ENCODE data around the gene TM4SF4.

TM4SF4 gene

DNA sequence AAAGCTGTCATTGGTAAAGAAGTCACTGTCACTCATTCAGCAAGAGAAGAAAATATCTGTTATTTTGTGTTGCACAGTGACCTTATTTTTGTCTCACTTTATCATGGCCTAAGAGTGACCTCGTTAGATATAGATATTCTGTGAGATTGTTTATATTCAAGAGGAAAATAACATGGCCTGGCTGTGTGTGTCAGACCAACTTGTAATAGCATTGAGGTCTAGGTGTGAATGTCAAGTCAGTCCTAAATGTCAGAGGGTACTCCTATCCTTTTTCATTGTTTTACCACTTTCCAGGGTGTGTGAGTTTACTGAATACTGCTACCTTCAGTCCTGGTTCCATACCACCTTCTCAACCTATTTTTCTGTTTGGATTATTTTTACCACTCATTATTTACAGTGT is 18.5 kb upstream of the TM4SF4 start:
- H3K4me2 ChIP-seq (ENCODE audit: low read depth, low read length), result no peak overlapping the region
- DNase-seq, result no peak
- no peak overlapping the region for H3K27ac ChIP-seq (ENCODE audit: low read length)
- H2AFZ ChIP-seq (ENCODE audit: low read length), result no peak overlapping the region
- TF ChIP-seq EZH2phosphoT487 (IDR thresholded peaks at IDR 0.05; ENCODE audit: low read length), result no peak
- TF ChIP-seq, protein P1, sequence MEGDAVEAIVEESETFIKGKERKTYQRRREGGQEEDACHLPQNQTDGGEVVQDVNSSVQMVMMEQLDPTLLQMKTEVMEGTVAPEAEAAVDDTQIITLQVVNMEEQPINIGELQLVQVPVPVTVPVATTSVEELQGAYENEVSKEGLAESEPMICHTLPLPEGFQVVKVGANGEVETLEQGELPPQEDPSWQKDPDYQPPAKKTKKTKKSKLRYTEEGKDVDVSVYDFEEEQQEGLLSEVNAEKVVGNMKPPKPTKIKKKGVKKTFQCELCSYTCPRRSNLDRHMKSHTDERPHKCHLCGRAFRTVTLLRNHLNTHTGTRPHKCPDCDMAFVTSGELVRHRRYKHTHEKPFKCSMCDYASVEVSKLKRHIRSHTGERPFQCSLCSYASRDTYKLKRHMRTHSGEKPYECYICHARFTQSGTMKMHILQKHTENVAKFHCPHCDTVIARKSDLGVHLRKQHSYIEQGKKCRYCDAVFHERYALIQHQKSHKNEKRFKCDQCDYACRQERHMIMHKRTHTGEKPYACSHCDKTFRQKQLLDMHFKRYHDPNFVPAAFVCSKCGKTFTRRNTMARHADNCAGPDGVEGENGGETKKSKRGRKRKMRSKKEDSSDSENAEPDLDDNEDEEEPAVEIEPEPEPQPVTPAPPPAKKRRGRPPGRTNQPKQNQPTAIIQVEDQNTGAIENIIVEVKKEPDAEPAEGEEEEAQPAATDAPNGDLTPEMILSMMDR (IDR thresholded peaks at IDR 0.05; ENCODE audit: low read length), result no peak
- TF ChIP-seq EZH2 (optimal IDR thresholded peaks at IDR 0.05; ENCODE audit: low read depth, low read length), result no peak
- no peaks in the 10 kb centered on the region for H3K4me1 ChIP-seq (ENCODE audit: low read length)
- H3F3A ChIP-seq (ENCODE audit: insufficient read depth, low read length), result no peaks in the 10 kb centered on the region
- no peaks in the 10 kb centered on the region for H4K20me1 ChIP-seq (ENCODE audit: insufficient read depth, low read length)
- no peaks in the 10 kb centered on the region for H3K79me2 ChIP-seq (ENCODE audit: low read length)
- H3K27me3 ChIP-seq (replicated peaks; ENCODE audit: insufficient read depth, low read length), result no peaks in the 10 kb centered on the region
- no peaks in the 10 kb centered on the region for H3K9me3 ChIP-seq (replicated peaks; ENCODE audit: insufficient read depth, low read length)
- no peak overlapping the region for H3K4me3 ChIP-seq (ENCODE audit: low read length)
- H3K36me3 ChIP-seq (replicated peaks; ENCODE audit: insufficient read depth, low read length), result no peaks in the 10 kb centered on the region
- H3K9me2 ChIP-seq (replicated peaks; ENCODE audit: insufficient read depth, low read length), result no peaks in the 10 kb centered on the region
- H3K9ac ChIP-seq (ENCODE audit: low read length), result no peak overlapping the region

- no peak overlapping the region for H3K4me3 ChIP-seq (ENCODE audit: low read length)
- H3K27me3 ChIP-seq (replicated peaks; ENCODE audit: insufficient read depth, low read length), result no peaks in the 10 kb centered on the region
- H3K4me1 ChIP-seq (ENCODE audit: low read length), result no peaks in the 10 kb centered on the region
- H3K4me2 ChIP-seq (ENCODE audit: low read depth, low read length), result no peak overlapping the region
- no peaks in the 10 kb centered on the region for H3K9me2 ChIP-seq (replicated peaks; ENCODE audit: insufficient read depth, low read length)
- H4K20me1 ChIP-seq (ENCODE audit: insufficient read depth, low read length), result no peaks in the 10 kb centered on the region
- H3K9me3 ChIP-seq (replicated peaks; ENCODE audit: insufficient read depth, low read length), result no peaks in the 10 kb centered on the region
- DNase-seq, result no peak
- TF ChIP-seq, protein P1 (IDR thresholded peaks at IDR 0.05; ENCODE audit: low read length), result no peak
- TF ChIP-seq EZH2 (optimal IDR thresholded peaks at IDR 0.05; ENCODE audit: low read depth, low read length) (no peak), EZH2phosphoT487 (IDR thresholded peaks at IDR 0.05; ENCODE audit: low read length) (no peak)
- H3F3A ChIP-seq (ENCODE audit: insufficient read depth, low read length), result no peaks in the 10 kb centered on the region
- no peaks in the 10 kb centered on the region for H3K79me2 ChIP-seq (ENCODE audit: low read length)
- no peaks in the 10 kb centered on the region for H3K36me3 ChIP-seq (replicated peaks; ENCODE audit: insufficient read depth, low read length)
- H3K27ac ChIP-seq (ENCODE audit: low read length), result no peak overlapping the region
- no peak overlapping the region for H3K9ac ChIP-seq (ENCODE audit: low read length)
- no peak overlapping the region for H2AFZ ChIP-seq (ENCODE audit: low read length)
These were observed 14.9 kb upstream of the TM4SF4 start for GRCh38 chr3:149459491-149460059.

GRCh38 chr3:149460117-149460516 is 14.4 kb upstream of the TM4SF4 start:
- DNase-seq, result no peak
- Histone ChIP-seq H3K27ac (ENCODE audit: low read length) (no peak overlapping the region), H3F3A (ENCODE audit: insufficient read depth, low read length) (no peaks in the 10 kb centered on the region), H3K4me1 (ENCODE audit: low read length) (no peaks in the 10 kb centered on the region), H3K9ac (ENCODE audit: low read length) (no peak overlapping the region), H3K27me3 (replicated peaks; ENCODE audit: insufficient read depth, low read length) (no peaks in the 10 kb centered on the region), H4K20me1 (ENCODE audit: insufficient read depth, low read length) (no peaks in the 10 kb centered on the region), H3K79me2 (ENCODE audit: low read length) (no peaks in the 10 kb centered on the region), H3K4me2 (ENCODE audit: low read depth, low read length) (no peak overlapping the region), H2AFZ (ENCODE audit: low read length) (no peak overlapping the region), H3K9me2 (replicated peaks; ENCODE audit: insufficient read depth, low read length) (no peaks in the 10 kb centered on the region), H3K36me3 (replicated peaks; ENCODE audit: insufficient read depth, low read length) (no peaks in the 10 kb centered on the region), H3K9me3 (replicated peaks; ENCODE audit: insufficient read depth, low read length) (no peaks in the 10 kb centered on the region), H3K4me3 (ENCODE audit: low read length) (no peak overlapping the region)
- TF ChIP-seq, protein P1 (IDR thresholded peaks at IDR 0.05; ENCODE audit: low read length), result no peak
- TF ChIP-seq EZH2phosphoT487 (IDR thresholded peaks at IDR 0.05; ENCODE audit: low read length) (no peak), EZH2 (optimal IDR thresholded peaks at IDR 0.05; ENCODE audit: low read depth, low read length) (no peak)
